Neural cell (in vitro differentiated cells): ENCODE results near the gene MEAK7.

Experiments
- CTCF ChIP-seq: fragments of 450-650 bp; IDR thresholded peaks from 2 replicates; pipeline ENCODE4 v1.5.1; 2014; ENCODE audit warnings: antibody characterized with exemption, mild to moderate bottlenecking, moderate library complexity; ENCODE audit not compliant: poor library complexity, severe bottlenecking
- EP300 ChIP-seq: fragments of 450-650 bp; conservative IDR thresholded peaks from 2 replicates; pipeline ENCODE4 v1.6.1; 2014; ENCODE audit warnings: antibody characterized with exemption, mild to moderate bottlenecking, moderate library complexity; ENCODE audit not compliant: poor library complexity, severe bottlenecking
- EZH2 ChIP-seq: fragments of 200-600, 300-800 bp; shearing (Covaris generic), sonication (generic); IDR thresholded peaks from 2 replicates; pipeline ENCODE4 v1.6.1; 2014; ENCODE audit warnings: antibody characterized with exemption, low read length, borderline replicate concordance, mild to moderate bottlenecking; ENCODE audit not compliant: insufficient read depth, poor library complexity, severe bottlenecking

- TF ChIP-seq CTCF (no peak), EZH2 (no peak), EP300 (no peak)
Measured at GRCh38 chr16:84489131-84489530, 15.3 kb downstream of the MEAK7 start.
